ENCODE results near the gene ZNF557.
"Not testable (repeated sequence)": the region's sequence is repeated elsewhere in the genome, so short reads cannot be mapped to it uniquely, and the experiment has no call there.

GRCh38 chr19:7056371-7056770 lies 13.1 kb upstream of the ZNF557 start:
- TF ChIP-seq POLR2A, POLR2AphosphoS5, TAF1, SPI1 (IDR thresholded peaks at IDR 0.05; ENCODE audit: low read depth, low read length): not testable (repeated sequence)
